HG03565 (cell line): ENCODE results near the gene LEFTY1.
"Not testable (repeated sequence)": the region's sequence is repeated elsewhere in the genome, so short reads cannot be mapped to it uniquely, and the experiment has no call there.

Experiments
- ATAC-seq: cut with Tn5 transposase; IDR thresholded peaks from one replicate; pipeline ENCODE4 v1.9.1; 2021; ENCODE audit warnings: mild to moderate bottlenecking, moderate library complexity; ENCODE audit not compliant: unreplicated experiment

The LEFTY1 gene

DNA sequence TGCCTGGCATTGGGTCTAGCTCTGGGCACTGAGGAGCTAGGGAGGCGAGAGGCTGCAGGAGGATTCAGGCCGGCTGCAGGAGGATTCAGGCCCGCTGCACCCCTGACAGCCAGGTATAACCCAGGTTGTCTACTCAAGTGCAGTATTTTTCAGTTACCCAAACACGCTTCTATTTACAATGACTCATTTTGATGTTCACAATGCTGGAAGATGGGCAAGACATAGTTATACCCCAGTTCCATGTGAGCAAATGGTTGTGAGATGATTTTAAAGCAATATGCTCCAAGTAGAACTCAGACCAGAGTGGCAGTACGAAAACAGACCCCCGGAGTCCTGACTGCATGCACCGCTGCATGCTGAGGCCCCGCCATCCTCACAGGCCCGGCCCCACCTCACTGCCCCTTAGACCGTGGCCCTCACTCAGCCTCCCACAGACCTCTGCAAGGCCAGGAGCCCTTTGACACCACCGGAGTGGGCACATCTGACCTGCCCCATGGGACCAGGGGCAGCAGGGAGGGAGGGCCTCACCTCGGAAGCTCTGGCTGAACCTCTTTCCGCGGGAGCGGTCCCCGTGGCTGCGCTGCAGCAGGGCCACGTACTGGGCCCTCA is 553 bp downstream of the LEFTY1 start:
- ATAC-seq, result no peak

DNA sequence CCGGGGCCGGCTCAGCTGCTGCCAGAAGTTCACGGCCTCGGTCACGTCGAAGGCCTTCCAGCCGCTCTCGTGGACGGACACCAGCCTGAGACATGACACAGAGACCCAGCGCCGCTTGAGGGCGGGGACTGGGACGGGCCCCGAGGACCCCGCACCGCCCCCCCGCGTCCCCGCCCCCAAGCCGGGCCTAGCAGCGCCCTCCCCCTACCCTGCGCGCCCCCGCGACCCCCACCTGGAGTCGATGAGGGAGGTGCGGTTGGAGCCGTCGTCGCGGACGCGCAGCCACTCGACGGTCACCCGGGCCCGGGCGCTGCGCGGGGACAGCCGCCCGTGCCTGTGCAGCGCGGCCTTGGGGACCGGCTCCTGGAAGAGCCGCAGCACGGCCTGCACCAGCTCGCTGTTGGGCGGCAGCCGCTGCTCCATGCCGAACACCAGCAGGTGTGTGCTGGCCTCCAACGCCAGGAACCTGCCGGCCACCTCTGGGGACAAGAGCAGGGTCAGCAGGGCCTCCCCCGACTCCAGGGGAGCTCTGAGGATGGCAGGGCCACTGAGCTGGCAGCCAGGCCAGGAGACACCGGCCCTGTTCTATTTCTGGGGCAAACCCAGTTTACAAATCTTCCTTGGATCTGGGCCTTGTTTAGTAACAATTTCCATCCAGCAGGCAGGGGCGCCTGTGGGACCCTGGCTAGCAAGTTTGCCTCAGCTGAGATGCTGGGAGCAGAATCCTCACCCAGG is 1.2 kb downstream of the LEFTY1 start:
- not testable (repeated sequence) for ATAC-seq

- ATAC-seq, result no peak
Observed at GRCh38 chr1:225887030-225887314, 2.0 kb downstream of the LEFTY1 start.

DNA sequence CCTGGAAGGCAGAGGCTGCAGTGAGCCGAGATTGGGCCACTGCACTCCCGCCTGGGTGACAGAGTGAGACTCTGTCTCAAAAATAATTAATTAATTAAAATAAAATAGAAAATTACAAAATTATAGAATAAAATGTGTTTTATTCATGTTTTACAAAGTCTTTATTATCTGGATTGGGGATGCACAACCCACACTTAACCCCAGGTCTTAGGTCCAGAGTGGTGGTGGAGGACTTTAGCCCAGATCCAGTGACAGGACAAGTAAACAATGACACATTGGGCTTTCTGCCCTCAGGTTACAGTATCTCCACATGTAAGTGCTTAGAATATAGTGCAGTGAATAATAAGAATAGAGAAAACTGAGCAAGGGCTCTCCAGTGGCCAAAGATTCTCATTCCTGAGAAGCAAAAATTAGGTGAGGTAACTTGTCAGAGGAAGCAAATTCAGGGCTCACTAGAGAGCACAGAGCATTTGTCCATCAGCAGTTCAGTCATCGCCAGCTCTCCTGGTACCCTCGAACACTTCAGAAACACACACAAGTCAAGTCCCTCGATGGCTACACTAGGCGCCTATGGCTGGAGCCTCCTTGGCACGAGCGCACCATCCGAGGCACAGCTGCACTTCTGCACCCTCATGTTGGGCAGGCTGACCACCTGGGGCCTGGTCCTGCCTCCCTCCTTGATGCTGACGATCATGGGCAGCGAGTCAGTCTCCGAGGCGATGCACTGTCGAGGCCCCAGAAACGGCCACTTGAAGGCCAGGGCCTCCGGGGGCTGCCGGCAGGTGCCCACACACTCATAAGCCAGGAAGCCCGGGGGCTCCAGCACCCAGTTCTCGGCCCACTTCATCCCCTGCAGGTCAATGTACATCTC is 2.6 kb downstream of the LEFTY1 start:
- no peak for ATAC-seq

GRCh38 chr1:225885336-225885735 is 3.6 kb downstream of the LEFTY1 start:
- no peak for ATAC-seq

DNA sequence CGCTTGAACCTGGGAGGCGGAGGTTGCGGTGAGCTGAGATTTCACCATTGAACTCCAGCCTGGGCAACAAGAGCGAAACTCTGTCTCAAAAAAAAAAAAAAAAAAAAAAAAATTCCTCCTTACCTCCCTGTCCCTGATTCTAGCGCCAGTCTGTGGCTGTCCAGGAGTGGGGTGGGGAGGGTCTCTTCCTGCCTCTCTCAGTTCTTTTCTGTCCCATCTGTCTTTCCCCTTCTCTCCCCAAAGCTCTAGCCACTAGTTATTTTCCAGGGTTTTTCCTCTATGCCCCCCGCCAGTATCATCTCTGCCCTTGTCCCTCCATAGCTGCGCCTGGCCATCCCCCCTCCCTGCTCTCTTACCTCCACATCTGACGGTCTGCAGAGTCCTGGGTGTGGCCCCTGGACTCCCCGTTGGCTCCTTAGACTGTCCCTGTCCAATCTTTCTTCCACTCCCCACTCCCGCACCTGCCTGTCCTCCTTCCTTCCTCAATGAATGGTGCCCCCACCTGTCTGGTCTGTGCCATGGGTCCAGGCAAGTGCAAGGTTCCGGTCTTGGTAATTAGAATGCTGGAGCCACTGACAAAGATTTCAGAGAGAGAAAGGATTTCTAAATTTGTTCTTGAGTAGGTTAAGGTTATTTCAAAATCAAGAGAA is 5.2 kb downstream of the LEFTY1 start:
- no peak for ATAC-seq

DNA sequence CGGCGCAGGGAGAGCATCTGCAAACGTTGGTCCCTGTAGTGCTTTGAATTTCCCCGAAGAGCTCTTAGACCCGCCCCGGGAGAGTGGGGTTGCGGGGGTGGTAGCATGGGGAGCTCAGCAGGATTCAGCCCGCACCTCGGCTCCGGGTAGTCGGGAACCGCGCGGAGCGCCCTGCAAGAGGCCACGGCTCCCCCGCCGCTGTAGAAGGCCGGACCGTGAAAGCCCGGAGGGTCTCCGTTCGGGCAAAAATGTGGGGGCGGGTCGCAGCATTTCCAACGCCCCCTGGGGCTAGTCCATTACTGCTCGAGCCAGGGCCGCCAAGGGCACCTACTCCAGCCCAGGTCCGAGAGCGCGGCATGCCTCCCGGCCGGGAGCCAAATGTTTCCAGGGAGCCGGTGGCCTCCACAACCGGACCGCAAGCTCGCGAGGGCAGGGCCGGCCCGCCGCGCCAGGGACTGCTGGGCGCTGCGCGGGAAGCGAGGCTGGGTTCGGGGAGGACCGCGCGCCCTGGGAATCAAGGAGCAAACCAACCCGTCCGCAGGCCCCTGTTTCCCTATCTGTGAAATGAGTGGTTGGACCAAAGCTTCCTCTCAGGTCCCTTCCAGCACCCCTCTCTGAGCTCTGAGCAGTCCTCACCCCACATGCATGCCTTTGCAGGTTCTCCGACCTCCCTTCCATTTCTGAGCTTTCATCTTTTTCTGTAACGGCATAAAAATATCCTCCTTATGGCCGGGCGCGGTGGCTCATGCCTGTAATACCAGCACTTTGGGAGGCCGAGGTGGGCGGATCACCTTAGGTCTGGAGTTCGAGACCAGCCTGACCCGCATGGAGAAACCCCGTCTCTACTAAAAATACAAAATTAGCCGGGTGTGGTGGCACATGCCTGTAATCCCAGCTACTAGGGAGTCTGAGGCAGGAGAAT is 6.0 kb downstream of the LEFTY1 start:
- ATAC-seq, result peak; percentile 3

DNA sequence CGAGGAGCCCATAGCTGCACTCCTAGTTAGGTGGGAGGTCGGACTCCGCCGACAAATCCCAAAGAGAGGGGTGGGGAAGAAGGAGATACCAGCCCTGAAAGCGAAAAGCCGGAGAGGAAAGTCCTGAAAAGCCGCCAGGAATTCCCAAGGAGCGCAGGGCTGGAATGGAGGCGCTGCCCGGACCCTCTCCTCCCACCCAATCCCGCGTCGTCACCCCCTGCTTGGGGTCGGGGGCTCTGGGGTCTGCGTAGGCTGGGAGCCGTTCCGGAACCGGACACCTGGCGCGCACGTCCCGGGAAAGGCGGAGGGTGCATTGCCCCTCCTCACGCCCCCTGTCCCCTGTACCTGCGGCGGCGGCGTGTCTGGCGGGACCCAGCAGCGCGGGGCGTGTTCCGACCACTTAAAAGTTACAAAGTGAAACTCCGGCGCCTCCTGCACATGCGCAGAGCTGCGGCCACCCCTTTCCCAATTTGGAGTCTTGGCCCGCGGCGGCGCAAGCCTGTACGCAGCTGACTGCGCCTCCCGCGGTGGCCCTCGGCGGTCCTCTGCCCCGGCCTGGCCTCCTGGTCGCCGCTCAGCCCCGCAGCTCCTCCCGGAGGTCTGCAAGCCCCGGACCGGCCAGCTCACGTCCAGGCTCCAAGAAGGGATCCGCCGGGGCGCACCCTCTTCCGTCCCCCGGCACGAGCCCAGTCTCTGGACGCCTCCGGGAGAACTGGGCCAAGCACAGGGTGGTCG is 6.8 kb downstream of the LEFTY1 start, which contains the start of gene TMEM63A:
Gene TMEM63A, minus strand, starts transcription at position 422 of the 735 bp plus-strand sequence. CDS start 4,800 bp downstream, outside the sequence.
- ATAC-seq, result peak; percentile 70

- no peak for ATAC-seq
Observed at GRCh38 chr1:225881081-225881958, 7.6 kb downstream of the LEFTY1 start.

GRCh38 chr1:225880636-225881035 is 8.3 kb downstream of the LEFTY1 start:
- ATAC-seq, result no peak

- no peak for ATAC-seq
Observed at GRCh38 chr1:225880222-225880588, 8.7 kb downstream of the LEFTY1 start.

- ATAC-seq, result no peak
Observed at GRCh38 chr1:225879521-225880221, 9.3 kb downstream of the LEFTY1 start.

- ATAC-seq, result no peak
Observed at GRCh38 chr1:225878282-225878681, 10.7 kb downstream of the LEFTY1 start.

GRCh38 chr1:225877580-225877979 is 11.4 kb downstream of the LEFTY1 start:
- no peak for ATAC-seq

DNA sequence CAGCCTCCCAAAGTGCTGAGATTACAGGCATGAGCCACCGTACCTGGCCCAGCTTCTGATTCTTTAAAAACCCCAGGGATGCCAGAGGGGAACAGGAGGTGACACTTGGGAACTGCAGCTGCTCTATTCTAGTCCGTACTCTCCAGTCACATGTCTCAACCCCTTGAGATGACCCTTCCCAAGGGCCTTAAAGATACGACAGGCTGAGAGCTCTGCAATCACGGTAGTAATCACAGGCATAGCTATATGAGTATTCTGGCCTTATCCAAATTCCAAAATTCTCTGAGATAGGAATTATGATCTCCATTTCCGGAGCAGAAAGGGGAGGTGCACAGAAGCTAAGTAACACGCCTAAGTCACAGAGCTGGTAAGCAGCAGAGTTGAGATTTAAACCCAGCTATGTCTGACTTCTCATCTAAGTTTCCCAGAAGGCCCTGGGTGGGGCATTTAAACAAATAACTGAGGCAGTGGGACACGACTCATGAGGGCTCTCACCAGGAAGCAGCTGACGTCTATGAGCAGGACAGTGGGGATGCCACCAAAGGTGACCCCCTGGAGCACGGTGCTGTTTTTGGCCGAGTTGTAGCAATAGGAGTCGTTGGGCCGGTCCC is 11.9 kb downstream of the LEFTY1 start:
- ATAC-seq, result no peak

DNA sequence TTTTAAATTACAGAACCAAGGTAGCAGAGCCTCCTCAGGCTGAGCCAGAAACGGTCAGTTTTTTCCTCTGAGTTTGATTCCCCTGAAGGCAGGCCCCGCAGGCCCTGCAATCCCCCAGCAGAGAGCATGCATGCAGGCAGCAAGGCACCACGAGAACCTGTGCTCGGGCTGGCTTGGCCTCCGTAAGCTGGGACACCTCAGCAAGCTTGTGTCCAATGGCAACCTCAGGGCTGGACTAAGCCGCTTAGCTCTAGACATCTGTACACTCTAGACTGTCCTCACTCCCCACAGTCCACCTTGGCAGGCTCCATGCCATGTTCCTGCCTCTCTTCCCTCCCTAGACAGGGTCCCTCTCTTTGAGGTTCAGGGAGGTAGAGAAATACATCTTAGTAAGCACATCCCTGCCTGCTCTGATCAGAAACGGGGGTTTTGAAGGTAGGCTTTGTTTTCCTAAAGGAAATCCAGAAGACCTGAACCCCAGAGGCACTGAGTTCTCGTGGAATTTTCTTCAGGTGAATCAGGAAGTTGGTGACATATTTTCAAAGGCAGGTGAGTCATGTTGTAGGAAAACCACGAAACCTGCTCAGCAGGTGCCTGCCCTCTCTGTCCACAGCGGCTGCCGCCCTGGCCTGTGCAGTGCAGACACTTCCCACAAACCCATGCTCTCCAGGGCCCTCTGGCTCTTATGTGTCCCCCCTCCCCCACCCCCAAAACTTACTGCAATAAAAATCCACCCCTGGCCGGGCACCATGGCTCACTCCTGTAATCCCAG is 13.7 kb downstream of the LEFTY1 start:
- ATAC-seq, result no peak

GRCh38 chr1:225874431-225874830 is 14.5 kb downstream of the LEFTY1 start:
- no peak for ATAC-seq
